Fibroblast of lung (primary cell): Measurements from ENCODE around the gene LY9. TPM values are rescaled to one million over a fixed set of nuclear protein-coding genes. Genes with fewer than 3 reads are reported as not detected.

ENCODE experiments used
- DNase-seq, 2 donors: peaks; one replicate each; pipeline versions ENCODE4 v3.0.0 to v3.0.0-alpha.2; 2010; ENCODE audit warnings: low read depth in 2 of 2
- H2AFZ ChIP-seq: 2 replicates; pipeline ENCODE4 v1.5.1; 2012; ENCODE audit warnings: low read length, control low read depth, inconsistent platforms
- H3K27ac ChIP-seq: 2 replicates; pipeline ENCODE4 v1.5.1; 2011; ENCODE audit warnings: low read length, control low read depth; ENCODE audit not compliant: insufficient read depth
- H3K27me3 ChIP-seq: 2 replicates; pipeline ENCODE4 v1.5.1; 2011; ENCODE audit warnings: mild to moderate bottlenecking, low read length; ENCODE audit not compliant: control insufficient read depth, insufficient read depth
- H3K36me3 ChIP-seq: 2 replicates; pipeline ENCODE4 v1.5.1; 2011; ENCODE audit warnings: low read length; ENCODE audit not compliant: control insufficient read depth, insufficient read depth
- H3K4me1 ChIP-seq: 2 replicates; pipeline ENCODE4 v1.5.1; 2011; ENCODE audit warnings: low read length; ENCODE audit not compliant: control insufficient read depth, insufficient read depth; ENCODE audit errors: extremely low read depth
- H3K4me2 ChIP-seq: 2 replicates; pipeline ENCODE4 v1.5.1; 2011; ENCODE audit warnings: low read length, control low read depth; ENCODE audit not compliant: insufficient read depth; ENCODE audit errors: extremely low read depth
- H3K4me3 ChIP-seq, 4 experiments: fragments of 200-600 bp in 1 of 4; sonication (generic) in 1 of 4; replicated peaks in 1 of 4; 2 replicates each; pipeline ENCODE4 v1.5.1; 2011 to 2016; ENCODE audit warnings: low read length in 4 of 4, low read depth in 3 of 4, mild to moderate bottlenecking in 3 of 4, control low read depth in 2 of 4, inconsistent platforms in 1 of 4, mixed read lengths in 1 of 4; ENCODE audit not compliant: insufficient read depth in 1 of 4; ENCODE audit errors: control extremely low read depth in 1 of 4
- H3K79me2 ChIP-seq: 2 replicates; pipeline ENCODE4 v1.5.1; 2012; ENCODE audit warnings: mild to moderate bottlenecking, low read length, inconsistent platforms; ENCODE audit not compliant: control insufficient read depth, insufficient read depth
- H3K9ac ChIP-seq: 2 replicates; pipeline ENCODE4 v1.5.1; 2011; ENCODE audit warnings: mild to moderate bottlenecking, low read length, control low read depth; ENCODE audit not compliant: insufficient read depth
- H3K9me3 ChIP-seq: 2 replicates; pipeline ENCODE4 v1.5.1; 2012; ENCODE audit warnings: low read depth, low read length; ENCODE audit not compliant: control insufficient read depth, insufficient read depth
- H4K20me1 ChIP-seq: 2 replicates; pipeline ENCODE4 v1.5.1; 2011; ENCODE audit warnings: low read length; ENCODE audit not compliant: control insufficient read depth, insufficient read depth; ENCODE audit errors: extremely low read depth
- EZH2 ChIP-seq: IDR thresholded peaks from 2 replicates; pipeline ENCODE4 v1.5.1; 2012; ENCODE audit warnings: low read length, control low read depth, mild to moderate bottlenecking; ENCODE audit errors: missing control alignments
- polyA plus RNA-seq, 2 donors: library from polyadenylated mRNA; depleted of rRNA in 1 of 2; stranded (reverse) in 1 of 2; unstranded in 1 of 2; fragments of >200 nt; gene quantifications; 2 replicates each; pipeline ENCODE4 v1.2.1, GENCODE V29; 2011 to 2012; ENCODE audit warnings: missing spikeins in 1 of 2
- total RNA-seq: library from RNA; depleted of rRNA; stranded (reverse); fragments of >200 nt; gene quantifications from 2 replicates; pipeline ENCODE4 v1.2.1, GENCODE V29; 2014
- TF ChIP-seq, protein P1 (sequence below), 2 donors: IDR thresholded peaks in 1 of 2; conservative IDR thresholded peaks in 1 of 2; 1 replicate in 1 of 2; 2 replicates in 1 of 2; pipeline ENCODE4 v1.5.1; 2011 to 2012; ENCODE audit warnings: low read length in 2 of 2, control low read depth in 1 of 2, inconsistent platforms in 1 of 2, low read depth in 1 of 2, mild to moderate bottlenecking in 1 of 2

Gene LY9
- total and polyA plus RNA-seq, 2 donors (not counting 1 experiment from before 2014, with no cell fraction given) = not detected

GRCh38 chr1:160859166-160859565 is 63.2 kb downstream of the LY9 start:
- H4K20me1 ChIP-seq = no peaks in the 10 kb centered on the region
- no peaks in the 10 kb centered on the region for H3K27me3 ChIP-seq
- H3K4me3 ChIP-seq = no peak overlapping the region
- no peaks in the 10 kb centered on the region for H3K79me2 ChIP-seq
- TF ChIP-seq, protein P1, sequence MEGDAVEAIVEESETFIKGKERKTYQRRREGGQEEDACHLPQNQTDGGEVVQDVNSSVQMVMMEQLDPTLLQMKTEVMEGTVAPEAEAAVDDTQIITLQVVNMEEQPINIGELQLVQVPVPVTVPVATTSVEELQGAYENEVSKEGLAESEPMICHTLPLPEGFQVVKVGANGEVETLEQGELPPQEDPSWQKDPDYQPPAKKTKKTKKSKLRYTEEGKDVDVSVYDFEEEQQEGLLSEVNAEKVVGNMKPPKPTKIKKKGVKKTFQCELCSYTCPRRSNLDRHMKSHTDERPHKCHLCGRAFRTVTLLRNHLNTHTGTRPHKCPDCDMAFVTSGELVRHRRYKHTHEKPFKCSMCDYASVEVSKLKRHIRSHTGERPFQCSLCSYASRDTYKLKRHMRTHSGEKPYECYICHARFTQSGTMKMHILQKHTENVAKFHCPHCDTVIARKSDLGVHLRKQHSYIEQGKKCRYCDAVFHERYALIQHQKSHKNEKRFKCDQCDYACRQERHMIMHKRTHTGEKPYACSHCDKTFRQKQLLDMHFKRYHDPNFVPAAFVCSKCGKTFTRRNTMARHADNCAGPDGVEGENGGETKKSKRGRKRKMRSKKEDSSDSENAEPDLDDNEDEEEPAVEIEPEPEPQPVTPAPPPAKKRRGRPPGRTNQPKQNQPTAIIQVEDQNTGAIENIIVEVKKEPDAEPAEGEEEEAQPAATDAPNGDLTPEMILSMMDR (conservative IDR thresholded peaks at IDR 0.05 in 1 of 2, IDR thresholded peaks at IDR 0.05 in 1 of 2; ENCODE audit: low read depth in 1 of 2, low read length in 2 of 2) = no peak
- TF ChIP-seq EZH2 = no peak
- no peak overlapping the region for H3K4me2 ChIP-seq
- no peaks in the 10 kb centered on the region for H3K9me3 ChIP-seq
- no peaks in the 10 kb centered on the region for H3K36me3 ChIP-seq
- no peaks in the 10 kb centered on the region for H3K4me1 ChIP-seq
- H3K9ac ChIP-seq = no peak overlapping the region
- no peak overlapping the region for H3K27ac ChIP-seq
- no peak overlapping the region for H2AFZ ChIP-seq
- no peak for DNase-seq

GRCh38 chr1:160860840-160861505 is 65.0 kb downstream of the LY9 start:
- Histone ChIP-seq H4K20me1 (no peaks in the 10 kb centered on the region), H3K4me3 (no peak overlapping the region), H3K27ac (no peak overlapping the region), H3K9ac (no peak overlapping the region), H3K79me2 (no peaks in the 10 kb centered on the region), H3K4me1 (no peaks in the 10 kb centered on the region), H3K27me3 (no peaks in the 10 kb centered on the region), H3K4me2 (no peak overlapping the region), H3K9me3 (no peaks in the 10 kb centered on the region), H3K36me3 (no peaks in the 10 kb centered on the region), H2AFZ (no peak overlapping the region)
- TF ChIP-seq, protein P1 (conservative IDR thresholded peaks at IDR 0.05 in 1 of 2, IDR thresholded peaks at IDR 0.05 in 1 of 2; ENCODE audit: low read depth in 1 of 2, low read length in 2 of 2) = no peak
- no peak for TF ChIP-seq EZH2
- DNase-seq = no peak

DNA sequence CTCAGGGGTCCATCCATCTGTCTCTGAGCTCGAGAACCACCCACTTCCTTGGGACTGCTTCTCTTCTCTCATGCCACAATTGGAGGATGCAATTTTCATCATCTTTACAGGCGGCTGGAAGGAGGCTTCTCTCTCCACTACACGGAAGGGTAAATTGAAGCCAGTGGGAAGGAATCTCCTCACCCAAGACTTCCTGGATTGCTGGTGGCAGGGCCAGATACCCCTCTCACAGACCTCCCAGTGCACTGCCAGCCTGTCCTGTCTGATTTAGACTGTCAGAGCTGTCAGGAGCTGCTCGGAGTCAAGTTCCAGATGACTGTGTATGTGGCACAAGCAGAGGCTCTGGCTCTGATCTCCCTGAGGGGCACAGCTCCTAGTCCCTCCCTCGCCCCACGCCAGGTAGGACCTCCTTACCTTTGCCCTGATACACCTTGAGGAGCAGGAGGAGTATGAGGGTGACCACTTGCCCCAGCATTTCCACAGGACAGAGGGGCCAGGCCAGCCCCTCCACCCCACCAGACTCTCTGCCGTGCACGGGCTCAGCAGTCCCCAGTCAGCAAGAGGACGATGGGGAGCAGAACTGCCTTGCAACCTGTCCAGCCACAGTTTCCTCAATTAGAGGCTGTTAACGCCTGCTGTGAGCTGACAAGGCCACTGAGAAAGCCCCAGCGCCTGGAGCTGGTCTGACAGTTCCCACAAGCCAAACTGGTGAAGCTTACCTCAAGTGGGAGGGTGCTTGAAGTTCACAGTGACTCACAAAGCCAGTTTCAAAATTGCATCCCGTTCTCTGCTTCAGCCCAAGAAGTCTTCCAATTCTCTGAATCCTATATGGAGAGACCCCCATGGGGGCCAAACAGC is 66.5 kb downstream of the LY9 start, which contains the start of gene CD244:
CD244 (minus strand) TSS at position 685 of the 858 bp plus-strand sequence; CDS start at position 475, 210 bp downstream.
- Histone ChIP-seq H3K9ac (no peak within 1 kb of the TSS), H3K27ac (no peak within 1 kb of the TSS), H3K79me2 (no peaks in the 10 kb centered on the region), H3K36me3 (no peaks in the 10 kb centered on the region), H3K4me1 (no peaks in the 10 kb centered on the region), H3K9me3 (no peaks in the 10 kb centered on the region), H4K20me1 (no peaks in the 10 kb centered on the region), H2AFZ (no peak within 1 kb of the TSS), H3K4me3 (no peak within 1 kb of the TSS), H3K27me3 (no peaks in the 10 kb centered on the region), H3K4me2 (no peak within 1 kb of the TSS)
- no peak for DNase-seq
- no peak for TF ChIP-seq EZH2
- TF ChIP-seq, protein P1 (conservative IDR thresholded peaks at IDR 0.05 in 1 of 2, IDR thresholded peaks at IDR 0.05 in 1 of 2; ENCODE audit: low read depth in 1 of 2, low read length in 2 of 2) = no peak
